K562 (cell line): Measurements from ENCODE around the gene NTN3. TPM values are rescaled to one million over a fixed set of nuclear protein-coding genes. Genes with fewer than 3 reads are reported as not detected.

Source experiments
- ATAC-seq: fragments of 200-7000 bp; cut with Tn5 transposase; 3 replicates; pipeline ENCODE4 v1.9.1; 2020; ENCODE audit warnings: moderate library complexity
- BruUV-seq: library from RNA; stranded (reverse); fragments of 400-500 nt; replicated peaks from 2 replicates; lab custom pipeline; 2021; lab: Mats Ljungman, UMichigan
- CTCF ChIA-PET: fragments of 300-600 bp; formaldehyde crosslinking; extraction: SDS; loops from one replicate; lab custom pipeline; 2021; ENCODE audit warnings: low intra/inter-chr PET ratio; lab: Yijun Ruan, JAX
- POLR2A ChIA-PET: fragments of 300-600, 350-650 bp; sonication (Branson Sonifier 250); formaldehyde crosslinking; extraction: SDS; loops from one replicate; lab custom pipeline; 2021; ENCODE audit warnings: antibody characterized with exemption, inconsistent platforms; lab: Yijun Ruan, JAX
- DNase-seq, 4 experiments: peaks; one replicate each; pipeline versions ENCODE4 v3.0.0 to v3.0.0-alpha.2; 2011 to 2018; ENCODE audit warnings: low spot score in 3 of 4, mixed read lengths in 3 of 4; ENCODE audit errors: extremely low read depth in 1 of 4
- FAIRE-seq: peaks from 2 replicates; lab custom pipeline; 2011; peaks lifted over from hg19 to GRCh38; lab: Jason Lieb, UNC
- H2AFZ ChIP-seq: 2 replicates; pipeline ENCODE4 v1.6.0; 2011; ENCODE audit warnings: low read depth, low read length, control low read depth, inconsistent platforms
- H3K27ac ChIP-seq: fragments of 200-600 bp; 3 replicates; pipeline ENCODE4 v1.8.0; 2011; ENCODE audit warnings: low read depth, mild to moderate bottlenecking, control low read depth, inconsistent platforms, low read length, moderate library complexity, mixed read lengths; ENCODE audit errors: extremely low read depth
- H3K27me3 ChIP-seq, 2 experiments: fragments of 300-600 bp in 1 of 2; 2 replicates in 1 of 2; 3 replicates in 1 of 2; pipeline versions ENCODE4 v1.6.0 to v1.8.0; 2011; ENCODE audit warnings: inconsistent platforms in 2 of 2, low read length in 2 of 2, mild to moderate bottlenecking in 1 of 2, mixed read lengths in 1 of 2, moderate library complexity in 1 of 2; ENCODE audit not compliant: control insufficient read depth in 2 of 2, insufficient read depth in 2 of 2
- H3K36me3 ChIP-seq: fragments of 300-600 bp; 3 replicates; pipeline ENCODE4 v1.8.0; 2011; ENCODE audit warnings: mild to moderate bottlenecking, low read length, inconsistent platforms; ENCODE audit not compliant: control insufficient read depth, insufficient read depth
- H3K4me1 ChIP-seq, 2 experiments: fragments of 200-600 bp in 1 of 2; replicated peaks in 1 of 2; 2 replicates in 1 of 2; 3 replicates in 1 of 2; pipeline versions ENCODE4 v1.5.1 to v1.8.0; 2011; ENCODE audit warnings: inconsistent platforms in 2 of 2, low read length in 2 of 2, mild to moderate bottlenecking in 1 of 2, mixed read lengths in 1 of 2, moderate library complexity in 1 of 2; ENCODE audit not compliant: control insufficient read depth in 2 of 2, insufficient read depth in 2 of 2
- H3K4me2 ChIP-seq: 2 replicates; pipeline ENCODE4 v1.6.1; 2011; ENCODE audit warnings: low read length, control low read depth, inconsistent platforms, mixed read lengths; ENCODE audit not compliant: insufficient read depth
- H3K4me3 ChIP-seq: fragments of 200-600 bp; sonication (generic), shearing (Covaris generic); 2 replicates; pipeline ENCODE4 v1.5.1; 2016; ENCODE audit warnings: control low read depth, inconsistent platforms
- H3K79me2 ChIP-seq: fragments of 200-600 bp; 3 replicates; pipeline ENCODE4 v1.8.0; 2011; ENCODE audit warnings: low read length, inconsistent platforms; ENCODE audit not compliant: control insufficient read depth, insufficient read depth
- H3K9ac ChIP-seq, 2 experiments: 2 replicates each; pipeline versions ENCODE4 v1.6.0 to v1.6.1; 2011; ENCODE audit warnings: low read depth in 2 of 2, low read length in 2 of 2, control low read depth in 1 of 2, inconsistent platforms in 1 of 2, mild to moderate bottlenecking in 1 of 2, mixed read lengths in 1 of 2; ENCODE audit not compliant: insufficient read depth in 1 of 2
- H3K9me1 ChIP-seq: one replicate; pipeline ENCODE4 v1.6.0; 2011; ENCODE audit warnings: inconsistent platforms, mild to moderate bottlenecking, low read length, moderate library complexity; ENCODE audit not compliant: control insufficient read depth, insufficient read depth
- H3K9me3 ChIP-seq: replicated peaks from 2 replicates; pipeline ENCODE4 v1.5.1; 2011; ENCODE audit warnings: low read depth, low read length, inconsistent platforms; ENCODE audit not compliant: control insufficient read depth, insufficient read depth
- H4K20me1 ChIP-seq: replicated peaks from 2 replicates; pipeline ENCODE4 v1.6.1; 2011; ENCODE audit warnings: low read length, inconsistent platforms, mixed read lengths; ENCODE audit not compliant: control insufficient read depth, insufficient read depth
- SPI1 ChIP-seq: IDR thresholded peaks from 2 replicates; pipeline ENCODE4 v1.6.1; 2011; ENCODE audit warnings: low read depth, low read length, control low read depth, borderline replicate concordance
- ZNF140 ChIP-seq: fragments of 250-450 bp; sonication (Bioruptor Pico); IDR thresholded peaks from 2 replicates; pipeline ENCODE4 v1.8.0; 2021; ENCODE audit warnings: moderate library complexity, mild to moderate bottlenecking, inconsistent platforms
- ZNF311 ChIP-seq: fragments of 250-450 bp; sonication (Bioruptor Pico); IDR thresholded peaks from 2 replicates; pipeline ENCODE4 v1.4.0; 2020; ENCODE audit warnings: mild to moderate bottlenecking, moderate library complexity
- ZNF316 ChIP-seq: fragments of 450-650 bp; IDR thresholded peaks from 2 replicates; pipeline ENCODE4 v1.6.1; 2016
- WGBS: fragments of 100-300 bp; shearing (Covaris generic); methylation state at CpG from one replicate; pipeline ENCODE4 v1.1.6; 2016; ENCODE audit warnings: low coverage, mixed read lengths; ENCODE audit not compliant: insufficient coverage; ENCODE audit errors: missing lambda C conversion rate; 5-methylcytosine and 5-hydroxymethylcytosine counted together
- in situ Hi-C: fragments of 300-500 bp; cut with MboI; formaldehyde crosslinking; loops from 4 replicates; pipeline ENCODE4 v1.15.0; 2018; ENCODE audit warnings: inconsistent platforms, mixed read lengths
- intact Hi-C: fragments of 100-400 bp; cut with micrococcal nuclease; formaldehyde crosslinking; loops from 2 replicates; pipeline ENCODE4 v1.14.2; 2022
- polyA plus RNA-seq, 8 experiments: library from polyadenylated mRNA; depleted of rRNA in 4 of 8; stranded (reverse) in 5 of 8; unstranded in 3 of 8; fragments of >200 nt; fragmentation: Nextera tagmentation in 2 of 8; fragmentation: Illumina TruSeq in 1 of 8; extraction: Ambion mirVana in 2 of 8; extraction: Trizol in 1 of 8; gene quantifications; 2 replicates each; pipeline versions ENCODE4 v1.2.1 to v1.2.3, GENCODE V29; 2011 to 2014; ENCODE audit warnings: inconsistent platforms in 1 of 8, missing spikeins in 1 of 8
- total RNA-seq, 7 experiments: library from RNA; depleted of rRNA in 6 of 7; stranded (reverse); fragments of >200 nt in 6 of 7; fragmentation: Illumina TruSeq in 2 of 7; extraction: Trizol in 2 of 7; gene quantifications; 2 replicates each; pipeline versions ENCODE4 v1.2.1 to v1.2.3, GENCODE V29; 2011 to 2021; ENCODE audit warnings: low replicate concordance in 1 of 7
- TF ChIP-seq, protein P1 (sequence below): fragments of 200-800 bp; sonication (Bioruptor generic); IDR thresholded peaks from 2 replicates; pipeline ENCODE4 v1.6.1; 2016; ENCODE audit warnings: missing genetic modification characterization, missing compliant biosample characterization

The NTN3 gene
- total and polyA plus RNA-seq, 9 of the 15 experiments (the other 6 are each of a cell fraction or from before 2014, with no cell fraction given), result not detected

DNA sequence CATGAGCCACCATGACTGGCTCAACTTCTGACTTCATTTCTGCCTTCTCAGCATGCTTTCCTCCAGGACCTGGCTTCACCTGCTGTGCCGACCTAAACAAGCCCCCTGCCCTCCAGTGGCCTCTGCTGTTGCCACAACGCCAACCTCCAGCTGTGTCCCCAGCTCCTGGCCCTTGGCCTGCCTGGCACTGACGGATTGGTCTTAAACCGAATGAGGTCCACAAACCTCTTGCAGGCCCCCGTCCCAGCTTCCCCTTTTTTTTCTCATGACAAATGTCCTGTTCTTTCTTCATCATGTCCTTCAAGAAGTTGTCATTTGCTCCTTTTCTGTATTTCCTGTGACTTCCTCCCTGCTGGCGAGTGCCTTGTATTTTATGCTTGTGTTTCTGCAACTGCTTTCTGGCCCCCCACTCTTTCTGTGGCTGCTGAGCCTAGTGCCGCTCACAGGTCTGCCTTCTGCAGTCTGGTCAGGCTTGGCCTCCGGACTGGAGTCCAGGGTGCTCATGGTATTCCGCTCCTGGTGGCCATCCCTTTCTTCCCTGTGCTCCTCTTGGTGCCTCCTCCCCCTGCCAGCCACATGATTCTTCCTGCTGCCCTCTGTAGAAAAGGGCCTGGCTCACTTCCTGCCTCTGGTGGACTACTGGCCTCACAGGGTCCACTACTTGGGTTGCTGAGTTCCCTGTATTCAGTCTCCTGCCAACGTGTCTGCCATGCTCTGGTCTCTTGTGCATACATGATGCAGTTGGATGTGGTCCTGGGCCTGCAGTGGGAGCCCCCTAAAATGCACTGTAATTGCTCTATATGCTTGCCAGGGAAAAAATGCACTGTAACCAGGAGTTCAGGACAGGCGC lies 45.5 kb downstream of the NTN3 start:
- no peak for DNase-seq
- Histone ChIP-seq H3K9me3 (no peaks in the 10 kb centered on the region), H3K27me3 (no peaks in the 10 kb centered on the region), H4K20me1 (peaks cover 46% of the 10 kb centered on the region), H3K4me3 (no peak overlapping the region), H3K4me1 (peaks cover 54 to 91% of the 10 kb centered on the region in 2 experiments), H3K27ac (no peak overlapping the region), H3K9me1 (peaks cover 8% of the 10 kb centered on the region), H3K9ac (peak overlapping the region in 1 of 2 experiments; percentile 87; a peak in 3 of 4 replicates), H3K4me2 (no peak overlapping the region), H3K36me3 (peaks cover 46% of the 10 kb centered on the region), H2AFZ (no peak overlapping the region), H3K79me2 (peaks cover 78% of the 10 kb centered on the region)
- FAIRE-seq, result no peak
- ATAC-seq, result no peak
- TF ChIP-seq ZNF311 (no peak), ZNF140 (CRISPR knock-in tag) (no peak), ZNF316 (0 out of 2 replicates have a peak, but pooled peaks have one; percentile 5), SPI1 (peak; percentile 47; the same call in 1 of the 2 replicates)
- TF ChIP-seq, protein P1, sequence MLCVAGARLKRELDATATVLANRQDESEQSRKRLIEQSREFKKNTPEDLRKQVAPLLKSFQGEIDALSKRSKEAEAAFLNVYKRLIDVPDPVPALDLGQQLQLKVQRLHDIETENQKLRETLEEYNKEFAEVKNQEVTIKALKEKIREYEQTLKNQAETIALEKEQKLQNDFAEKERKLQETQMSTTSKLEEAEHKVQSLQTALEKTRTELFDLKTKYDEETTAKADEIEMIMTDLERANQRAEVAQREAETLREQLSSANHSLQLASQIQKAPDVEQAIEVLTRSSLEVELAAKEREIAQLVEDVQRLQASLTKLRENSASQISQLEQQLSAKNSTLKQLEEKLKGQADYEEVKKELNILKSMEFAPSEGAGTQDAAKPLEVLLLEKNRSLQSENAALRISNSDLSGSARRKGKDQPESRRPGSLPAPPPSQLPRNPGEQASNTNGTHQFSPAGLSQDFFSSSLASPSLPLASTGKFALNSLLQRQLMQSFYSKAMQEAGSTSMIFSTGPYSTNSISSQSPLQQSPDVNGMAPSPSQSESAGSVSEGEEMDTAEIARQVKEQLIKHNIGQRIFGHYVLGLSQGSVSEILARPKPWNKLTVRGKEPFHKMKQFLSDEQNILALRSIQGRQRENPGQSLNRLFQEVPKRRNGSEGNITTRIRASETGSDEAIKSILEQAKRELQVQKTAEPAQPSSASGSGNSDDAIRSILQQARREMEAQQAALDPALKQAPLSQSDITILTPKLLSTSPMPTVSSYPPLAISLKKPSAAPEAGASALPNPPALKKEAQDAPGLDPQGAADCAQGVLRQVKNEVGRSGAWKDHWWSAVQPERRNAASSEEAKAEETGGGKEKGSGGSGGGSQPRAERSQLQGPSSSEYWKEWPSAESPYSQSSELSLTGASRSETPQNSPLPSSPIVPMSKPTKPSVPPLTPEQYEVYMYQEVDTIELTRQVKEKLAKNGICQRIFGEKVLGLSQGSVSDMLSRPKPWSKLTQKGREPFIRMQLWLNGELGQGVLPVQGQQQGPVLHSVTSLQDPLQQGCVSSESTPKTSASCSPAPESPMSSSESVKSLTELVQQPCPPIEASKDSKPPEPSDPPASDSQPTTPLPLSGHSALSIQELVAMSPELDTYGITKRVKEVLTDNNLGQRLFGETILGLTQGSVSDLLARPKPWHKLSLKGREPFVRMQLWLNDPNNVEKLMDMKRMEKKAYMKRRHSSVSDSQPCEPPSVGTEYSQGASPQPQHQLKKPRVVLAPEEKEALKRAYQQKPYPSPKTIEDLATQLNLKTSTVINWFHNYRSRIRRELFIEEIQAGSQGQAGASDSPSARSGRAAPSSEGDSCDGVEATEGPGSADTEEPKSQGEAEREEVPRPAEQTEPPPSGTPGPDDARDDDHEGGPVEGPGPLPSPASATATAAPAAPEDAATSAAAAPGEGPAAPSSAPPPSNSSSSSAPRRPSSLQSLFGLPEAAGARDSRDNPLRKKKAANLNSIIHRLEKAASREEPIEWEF (CRISPR knock-in tag), result no peak
- ChIA-PET CTCF (no interaction called here), POLR2A (interaction anchor here (0.6 to 1.3 kb wide), 5 partner anchors 27 to 512 kb away, joined by 3 to 4 read pairs (median 3); partner anchors contain the start of gene TBC1D24)
- intact Hi-C loops, result no loop called here
- in situ Hi-C loops, result no loop called here
- BruUV-seq, result no TSS peak
- 77% methylated on average over 11 of the region's 11 CpGs for WGBS
